GM19193 (cell line): ENCODE results near the gene OR4D1.

Source experiments
- POLR2A ChIP-seq: IDR thresholded peaks from 4 replicates; pipeline ENCODE4 v1.6.1; 2011; ENCODE audit not compliant: insufficient read depth, insufficient read length; ENCODE audit errors: extremely low read depth

The OR4D1 gene

GRCh38 chr17:58147930-58148434 lies at the start of gene OR4D1:
TSS of gene OR4D1 (plus strand) at chr17:58148384. CDS start at chr17:58155154, 6,770 bp downstream.
- no peak for TF ChIP-seq POLR2A

GRCh38 chr17:58100506-58100905 lies 47.7 kb upstream of the OR4D1 start:
- TF ChIP-seq POLR2A: no peak

- TF ChIP-seq POLR2A: no peak
These were observed 43.1 kb upstream of the OR4D1 start for GRCh38 chr17:58105093-58105492.

GRCh38 chr17:58107306-58107705 lies 40.9 kb upstream of the OR4D1 start:
- no peak for TF ChIP-seq POLR2A

GRCh38 chr17:58109197-58109596 lies 39.0 kb upstream of the OR4D1 start:
- no peak for TF ChIP-seq POLR2A

GRCh38 chr17:58110012-58110411 lies 38.2 kb upstream of the OR4D1 start:
- no peak for TF ChIP-seq POLR2A

GRCh38 chr17:58111676-58112075 lies 36.5 kb upstream of the OR4D1 start:
- no peak for TF ChIP-seq POLR2A

- TF ChIP-seq POLR2A: no peak
These were observed 35.1 kb upstream of the OR4D1 start for GRCh38 chr17:58112970-58113631.

GRCh38 chr17:58113947-58114346 lies 34.2 kb upstream of the OR4D1 start:
- no peak for TF ChIP-seq POLR2A

GRCh38 chr17:58117382-58117781 lies 30.8 kb upstream of the OR4D1 start:
- no peak for TF ChIP-seq POLR2A

- TF ChIP-seq POLR2A: no peak
These were observed 28.7 kb upstream of the OR4D1 start for GRCh38 chr17:58119491-58119890.

- no peak for TF ChIP-seq POLR2A
These were observed 27.9 kb upstream of the OR4D1 start for GRCh38 chr17:58120195-58120822.

- no peak for TF ChIP-seq POLR2A
These were observed 26.3 kb upstream of the OR4D1 start for GRCh38 chr17:58121925-58122324.

- no peak for TF ChIP-seq POLR2A
These were observed 20.3 kb upstream of the OR4D1 start for GRCh38 chr17:58127846-58128245.

- no peak for TF ChIP-seq POLR2A
These were observed 11.4 kb upstream of the OR4D1 start for GRCh38 chr17:58136669-58137279.

- TF ChIP-seq POLR2A: no peak
These were observed 6.7 kb upstream of the OR4D1 start for GRCh38 chr17:58141505-58141904.

- TF ChIP-seq POLR2A: no peak
These were observed 3.4 kb upstream of the OR4D1 start for GRCh38 chr17:58144801-58145200.

- TF ChIP-seq POLR2A: no peak
These were observed 425 bp downstream of the OR4D1 start for GRCh38 chr17:58148609-58149008.
